ENCODE measurements around the gene CNOT3. TPM values are rescaled to one million over a fixed set of nuclear protein-coding genes. Genes with fewer than 3 reads are reported as not detected.

CNOT3 gene
- total RNA-seq, 2 donors from 2014 or later = 38.4 to 57.3 TPM

DNA sequence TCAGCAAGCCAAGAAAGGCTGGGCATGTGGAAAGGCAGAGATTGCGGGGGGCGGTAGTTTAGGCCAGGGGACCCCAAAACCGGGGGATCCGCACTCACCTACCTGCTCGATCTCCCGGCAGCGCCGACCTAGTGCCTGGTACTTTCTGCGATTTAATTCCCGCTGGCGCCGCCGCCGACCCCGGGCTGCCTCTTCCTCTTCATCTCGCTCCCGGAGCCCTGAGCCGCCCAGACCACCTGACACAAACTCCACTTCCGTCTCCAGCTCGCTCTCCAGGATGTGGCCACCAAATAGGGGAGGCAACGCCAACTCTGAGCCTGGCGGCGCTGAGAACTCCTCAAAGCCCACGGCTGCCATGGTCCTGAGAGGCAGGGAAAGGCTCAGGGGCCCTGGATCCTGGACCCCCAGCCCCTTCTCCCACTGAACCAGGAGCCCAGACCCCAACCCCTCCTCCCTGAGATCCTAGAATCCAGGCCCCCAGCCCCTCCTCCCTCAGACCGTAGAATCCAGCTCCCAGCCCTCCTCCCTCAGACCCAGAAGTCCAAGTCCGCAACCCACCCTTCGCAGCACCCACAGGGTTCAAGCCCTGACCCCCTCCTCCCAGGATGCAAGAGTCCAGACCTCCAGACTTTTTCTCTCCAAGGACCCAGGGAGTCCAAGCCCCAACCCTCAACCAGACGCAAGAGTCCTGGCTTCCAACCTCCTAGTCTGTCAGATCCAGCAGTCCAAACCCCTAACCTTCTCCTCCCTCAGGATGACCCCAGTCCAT lies 23.0 kb upstream of the CNOT3 start:
- DNase-seq = peak; percentile 53
- TF ChIP-seq, protein P1, sequence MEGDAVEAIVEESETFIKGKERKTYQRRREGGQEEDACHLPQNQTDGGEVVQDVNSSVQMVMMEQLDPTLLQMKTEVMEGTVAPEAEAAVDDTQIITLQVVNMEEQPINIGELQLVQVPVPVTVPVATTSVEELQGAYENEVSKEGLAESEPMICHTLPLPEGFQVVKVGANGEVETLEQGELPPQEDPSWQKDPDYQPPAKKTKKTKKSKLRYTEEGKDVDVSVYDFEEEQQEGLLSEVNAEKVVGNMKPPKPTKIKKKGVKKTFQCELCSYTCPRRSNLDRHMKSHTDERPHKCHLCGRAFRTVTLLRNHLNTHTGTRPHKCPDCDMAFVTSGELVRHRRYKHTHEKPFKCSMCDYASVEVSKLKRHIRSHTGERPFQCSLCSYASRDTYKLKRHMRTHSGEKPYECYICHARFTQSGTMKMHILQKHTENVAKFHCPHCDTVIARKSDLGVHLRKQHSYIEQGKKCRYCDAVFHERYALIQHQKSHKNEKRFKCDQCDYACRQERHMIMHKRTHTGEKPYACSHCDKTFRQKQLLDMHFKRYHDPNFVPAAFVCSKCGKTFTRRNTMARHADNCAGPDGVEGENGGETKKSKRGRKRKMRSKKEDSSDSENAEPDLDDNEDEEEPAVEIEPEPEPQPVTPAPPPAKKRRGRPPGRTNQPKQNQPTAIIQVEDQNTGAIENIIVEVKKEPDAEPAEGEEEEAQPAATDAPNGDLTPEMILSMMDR (IDR thresholded peaks at IDR 0.05) = no peak
- no peaks in the 10 kb centered on the region for H3K4me1 ChIP-seq
- peak overlapping the region; percentile 87 for H3K27ac ChIP-seq
- H3K4me3 ChIP-seq = peak overlapping the region; percentile 66
- peak overlapping the region; percentile 75 to 87 for H3K9ac ChIP-seq (ENCODE audit: low read depth in 2 of 2, low read length in 2 of 2)
- H3K27me3 ChIP-seq = no peaks in the 10 kb centered on the region
- peaks cover under 1% of the 10 kb centered on the region for H3K36me3 ChIP-seq
- no peaks in the 10 kb centered on the region for H3K9me3 ChIP-seq
- intact Hi-C loops (cut with DNase I) = no loop called here

- intact Hi-C loops (cut with DNase I) = no loop called here
- Histone ChIP-seq H3K9ac (ENCODE audit: low read depth in 2 of 2, low read length in 2 of 2) (peak within 1 kb of the TSS; percentile 75 to 87), H3K36me3 (no peaks in the 10 kb centered on the region), H3K4me1 (no peaks in the 10 kb centered on the region), H3K27ac (peak within 1 kb of the TSS; percentile 87), H3K9me3 (no peaks in the 10 kb centered on the region), H3K4me3 (peak within 1 kb of the TSS; percentile 66), H3K27me3 (no peaks in the 10 kb centered on the region)
- DNase-seq = peak; percentile 98
- TF ChIP-seq, protein P1 (IDR thresholded peaks at IDR 0.05) = no peak
Observed at GRCh38 chr19:54115109-54116063, 22.2 kb upstream of the CNOT3 start, which contains the start of the genes PRPF31 and TFPT. Gene PRPF31 (plus strand): TSS chr19:54115754. CDS start chr19:54118279, 2,525 bp downstream. Gene TFPT (minus strand): TSS chr19:54115657. CDS start chr19:54115269, 388 bp downstream.

- intact Hi-C loops (cut with DNase I) = no loop called here
- H3K4me3 ChIP-seq = no peak overlapping the region
- no peak overlapping the region for H3K27ac ChIP-seq
- H3K9me3 ChIP-seq = no peaks in the 10 kb centered on the region
- no peak overlapping the region for H3K9ac ChIP-seq (ENCODE audit: low read depth in 2 of 2, low read length in 2 of 2)
- DNase-seq = no peak
- H3K27me3 ChIP-seq = no peaks in the 10 kb centered on the region
- no peaks in the 10 kb centered on the region for H3K4me1 ChIP-seq
- H3K36me3 ChIP-seq = peaks cover 5% of the 10 kb centered on the region
- TF ChIP-seq, protein P1 (IDR thresholded peaks at IDR 0.05) = no peak
Observed at GRCh38 chr19:54121259-54121658, 16.3 kb upstream of the CNOT3 start.

GRCh38 chr19:54123682-54124081 lies 13.9 kb upstream of the CNOT3 start:
- peaks cover 5% of the 10 kb centered on the region for H3K36me3 ChIP-seq
- TF ChIP-seq, protein P1 (IDR thresholded peaks at IDR 0.05) = no peak
- DNase-seq = no peak
- no peak overlapping the region for H3K27ac ChIP-seq
- no peaks in the 10 kb centered on the region for H3K27me3 ChIP-seq
- H3K9ac ChIP-seq (ENCODE audit: low read depth in 2 of 2, low read length in 2 of 2) = no peak overlapping the region
- no peak overlapping the region for H3K4me3 ChIP-seq
- no peaks in the 10 kb centered on the region for H3K9me3 ChIP-seq
- intact Hi-C loops (cut with DNase I) = no loop called here
- H3K4me1 ChIP-seq = no peaks in the 10 kb centered on the region

DNA sequence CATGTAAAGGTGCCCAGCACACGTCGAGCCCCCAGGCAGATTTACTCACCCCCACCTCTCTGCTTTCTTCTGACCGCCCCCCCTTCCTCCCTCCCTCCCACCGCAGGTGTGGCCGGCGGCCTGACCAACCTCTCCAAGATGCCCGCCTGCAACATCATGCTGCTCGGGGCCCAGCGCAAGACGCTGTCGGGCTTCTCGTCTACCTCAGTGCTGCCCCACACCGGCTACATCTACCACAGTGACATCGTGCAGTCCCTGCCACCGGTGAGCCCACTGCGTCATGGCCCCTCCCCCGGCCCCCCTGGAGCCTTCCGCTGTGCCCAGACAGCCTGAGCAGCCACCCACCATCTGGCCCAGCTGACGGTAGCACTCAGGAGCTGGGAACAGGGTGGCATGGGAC lies 13.2 kb upstream of the CNOT3 start:
- Histone ChIP-seq H3K36me3 (peaks cover 5% of the 10 kb centered on the region), H3K9me3 (no peaks in the 10 kb centered on the region), H3K4me3 (no peak overlapping the region), H3K27me3 (no peaks in the 10 kb centered on the region), H3K9ac (ENCODE audit: low read depth in 2 of 2, low read length in 2 of 2) (no peak overlapping the region), H3K27ac (no peak overlapping the region), H3K4me1 (no peaks in the 10 kb centered on the region)
- TF ChIP-seq, protein P1 (IDR thresholded peaks at IDR 0.05) = no peak
- no peak for DNase-seq
- intact Hi-C loops (cut with DNase I) = no loop called here

Measured in colonic mucosa (tissue), 4 donors.